Ecto neural progenitor cell (in vitro differentiated cells): ENCODE results near the gene PPM1H.
A peak's percentile ranks its signal among the peaks of the same experiment; 100 is the strongest.
"Not testable (repeated sequence)": the region's sequence is repeated elsewhere in the genome, so short reads cannot be mapped to it uniquely, and the experiment has no call there.

Source experiments
- DNase-seq: peaks from one replicate; pipeline ENCODE4 v3.0.0-alpha.2; 2018; ENCODE audit warnings: low spot score

The PPM1H gene

GRCh38 chr12:62731055-62731820, 203.7 kb downstream of the PPM1H start:
- no peak for DNase-seq

- DNase-seq, result no peak
These were observed 204.3 kb downstream of the PPM1H start for GRCh38 chr12:62730649-62731048.

- not testable (repeated sequence) for DNase-seq
These were observed 205.1 kb downstream of the PPM1H start for GRCh38 chr12:62729579-62730544.

- no peak for DNase-seq
These were observed 206.2 kb downstream of the PPM1H start for GRCh38 chr12:62728741-62729140.

GRCh38 chr12:62726471-62726980, 208.4 kb downstream of the PPM1H start:
- no peak for DNase-seq

GRCh38 chr12:62725781-62726180, 209.2 kb downstream of the PPM1H start:
- DNase-seq, result no peak

GRCh38 chr12:62724947-62725451, 210.0 kb downstream of the PPM1H start:
- peak; percentile 64 for DNase-seq

- DNase-seq, result no peak
These were observed 210.7 kb downstream of the PPM1H start for GRCh38 chr12:62724285-62724684.

- no peak for DNase-seq
These were observed 211.8 kb downstream of the PPM1H start for GRCh38 chr12:62722971-62723680.

- peak; percentile 37 for DNase-seq
These were observed 214.2 kb downstream of the PPM1H start for GRCh38 chr12:62720661-62721330.

GRCh38 chr12:62720025-62720424, 214.9 kb downstream of the PPM1H start:
- peak; percentile 36 for DNase-seq

GRCh38 chr12:62718762-62719426, 216.1 kb downstream of the PPM1H start:
- peak; percentile 26 for DNase-seq

- no peak for DNase-seq
These were observed 217.3 kb downstream of the PPM1H start for GRCh38 chr12:62717643-62718042.

- DNase-seq, result peak; percentile 36
These were observed 218.0 kb downstream of the PPM1H start for GRCh38 chr12:62716866-62717525.

GRCh38 chr12:62716037-62716436, 218.9 kb downstream of the PPM1H start:
- no peak for DNase-seq

- DNase-seq, result no peak
These were observed 219.9 kb downstream of the PPM1H start for GRCh38 chr12:62714774-62715721.

- no peak for DNase-seq
These were observed 220.7 kb downstream of the PPM1H start for GRCh38 chr12:62714181-62714773.

GRCh38 chr12:62713723-62714122, 221.2 kb downstream of the PPM1H start:
- DNase-seq, result no peak
